Activated CD4-positive, alpha-beta T cell treated with anti-CD3 and anti-CD28 coated beads, Interleukin-2, Interleukin-6, amounts not matched to agents 100 ng/mL and 50 ng/mL, durations not matched to agents 16 hours and 8 hours (primary cell): ENCODE data around the gene SUMO4.
A peak's percentile ranks its signal among the peaks of the same experiment; 100 is the strongest.
"Not testable (repeated sequence)": the region's sequence is repeated elsewhere in the genome, so short reads cannot be mapped to it uniquely, and the experiment has no call there.

Experiments used
- DNase-seq: peaks from one replicate; pipeline ENCODE4 v3.0.0-alpha.2; 2020

Gene SUMO4

DNA sequence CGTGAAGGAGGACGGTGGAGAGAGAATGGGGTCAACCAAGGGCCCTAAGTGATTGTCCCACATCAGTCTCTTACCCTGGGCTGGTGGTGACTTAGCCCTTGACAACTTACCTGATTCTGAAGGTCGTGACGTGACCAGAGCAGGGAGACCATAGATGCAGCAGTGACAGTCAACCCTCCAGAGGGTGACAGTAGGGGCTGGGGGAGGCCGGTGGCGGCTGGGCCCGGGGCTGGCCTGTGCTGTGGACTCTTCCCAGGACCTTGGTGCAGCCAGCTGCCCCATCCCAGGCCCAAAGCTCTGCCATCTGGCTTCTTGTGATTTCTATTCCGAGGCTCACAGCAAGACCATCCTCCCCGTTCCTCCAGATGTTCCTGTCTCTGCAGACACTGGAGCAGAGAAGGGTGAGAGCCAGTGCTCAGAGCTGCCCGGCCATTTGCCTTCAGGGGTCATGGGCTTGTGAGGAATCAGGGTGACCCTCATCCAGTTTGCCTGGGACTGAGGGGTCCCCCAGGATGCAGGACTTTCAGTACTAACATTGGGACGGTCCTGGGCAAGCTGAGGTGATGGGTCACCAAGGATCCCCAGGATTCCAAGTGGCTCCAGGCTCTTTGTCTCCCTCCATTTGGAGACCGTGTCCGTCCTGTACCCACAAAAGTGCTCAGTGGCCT lies 36.0 kb downstream of the SUMO4 start:
- DNase-seq = no peak

DNA sequence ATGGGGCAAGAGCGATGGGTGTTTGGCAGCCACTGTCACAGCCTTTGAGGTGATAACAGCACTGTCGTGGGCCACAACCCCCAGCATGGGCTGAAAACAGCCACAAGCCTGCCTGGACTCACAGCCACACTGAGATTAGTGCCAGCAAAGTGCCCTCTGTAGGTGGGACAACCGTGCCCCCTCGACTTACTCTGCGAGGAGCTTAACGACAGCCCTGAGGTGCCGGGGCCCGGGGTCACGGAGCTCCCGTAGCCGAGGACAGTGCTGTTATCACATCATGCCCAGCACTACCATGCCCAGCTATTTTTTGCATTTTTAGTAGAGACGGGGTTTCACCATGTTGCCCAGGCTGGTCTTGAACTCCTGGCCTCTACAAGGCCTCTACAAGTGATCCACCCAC lies 36.6 kb downstream of the SUMO4 start:
- DNase-seq = no peak

DNA sequence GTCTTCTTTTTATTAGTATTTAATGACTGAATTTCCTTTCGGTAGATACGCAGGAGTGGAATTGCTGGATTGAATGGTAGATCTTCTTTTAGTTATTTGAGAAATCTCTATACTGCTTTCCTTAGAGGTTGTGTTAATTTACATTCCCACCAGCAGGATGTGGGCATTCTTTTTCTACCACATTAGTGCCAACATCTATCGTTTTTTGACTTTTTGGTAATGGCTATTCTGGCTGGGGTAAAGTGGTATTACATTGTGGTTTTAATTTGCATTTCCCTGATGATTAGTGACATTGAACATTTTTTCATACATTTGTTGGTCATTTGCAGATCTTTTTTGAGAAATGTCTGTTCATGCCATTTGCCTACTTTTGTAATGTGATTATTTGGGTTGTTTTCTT lies 37.1 kb downstream of the SUMO4 start:
- DNase-seq = no peak

- no peak for DNase-seq
Observed at GRCh38 chr6:149438855-149439254, 38.8 kb downstream of the SUMO4 start.

DNA sequence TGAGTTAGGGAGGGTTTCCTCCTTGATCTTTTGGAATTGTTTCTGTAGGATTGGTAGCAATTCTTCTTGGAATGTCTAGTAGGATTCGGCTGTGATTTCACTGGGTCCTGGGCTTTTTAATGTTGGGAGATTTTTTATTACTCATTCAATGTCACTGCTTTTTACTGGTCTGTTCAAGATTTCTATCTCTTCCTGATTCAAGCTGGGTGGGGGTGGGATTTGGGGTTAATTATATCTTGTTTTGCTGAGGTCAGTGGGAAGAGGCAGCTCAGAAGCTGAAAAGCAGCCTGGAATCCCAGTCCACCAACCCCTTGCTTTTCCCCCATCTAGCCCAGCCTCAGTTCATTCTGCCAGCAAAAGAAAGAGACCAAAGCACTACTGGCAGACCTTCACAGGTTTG lies 39.6 kb downstream of the SUMO4 start:
- no peak for DNase-seq

DNA sequence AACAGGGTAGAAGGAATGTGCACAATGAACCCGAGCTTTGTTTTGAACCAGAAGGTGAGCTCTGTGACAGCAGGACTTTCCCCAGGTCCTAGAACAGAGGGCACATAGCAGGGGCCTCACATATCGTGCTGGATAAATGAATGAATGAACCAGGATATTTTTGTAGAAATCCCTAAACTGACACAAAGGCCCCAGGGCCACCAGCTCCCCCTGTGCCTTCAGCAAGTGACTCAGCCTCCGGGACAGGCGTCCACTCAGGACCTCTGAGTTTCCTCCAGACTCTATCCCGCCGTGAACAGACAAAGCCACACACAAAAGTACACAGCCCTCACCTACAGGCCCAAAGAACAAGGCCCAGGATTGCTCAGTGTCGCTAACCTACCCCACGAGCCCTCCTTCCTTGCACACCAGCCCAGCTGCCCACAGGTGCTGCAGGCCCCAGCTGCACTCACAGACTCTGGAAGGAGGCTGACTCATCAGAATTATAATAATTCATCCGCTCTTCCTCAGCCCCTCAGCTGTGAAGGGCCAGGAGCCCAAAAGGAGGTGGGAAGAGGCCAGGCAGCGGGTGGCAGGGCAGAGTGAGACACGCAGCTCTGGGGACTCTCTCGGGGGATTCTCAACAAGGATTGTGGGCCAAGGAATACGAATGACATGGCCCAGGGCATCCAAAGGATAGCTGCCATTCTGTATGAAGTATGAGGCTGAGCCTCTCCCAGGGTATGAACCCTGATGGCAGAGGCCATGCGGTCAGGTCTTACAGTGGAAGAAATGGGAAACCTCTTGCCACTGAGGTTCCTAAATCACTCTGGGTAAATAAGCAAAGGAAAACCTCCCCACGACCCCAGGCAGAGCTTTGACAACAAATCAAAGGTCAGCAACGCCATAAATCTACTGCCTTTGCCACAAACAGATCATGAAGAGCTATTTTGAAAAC lies 40.9 kb downstream of the SUMO4 start:
- no peak for DNase-seq

- DNase-seq = no peak
Observed at GRCh38 chr6:149441740-149442139, 41.7 kb downstream of the SUMO4 start.

- DNase-seq = no peak
Observed at GRCh38 chr6:149443411-149444181, 43.5 kb downstream of the SUMO4 start.

- not testable (repeated sequence) for DNase-seq
Observed at GRCh38 chr6:149444360-149445094, 44.5 kb downstream of the SUMO4 start.

DNA sequence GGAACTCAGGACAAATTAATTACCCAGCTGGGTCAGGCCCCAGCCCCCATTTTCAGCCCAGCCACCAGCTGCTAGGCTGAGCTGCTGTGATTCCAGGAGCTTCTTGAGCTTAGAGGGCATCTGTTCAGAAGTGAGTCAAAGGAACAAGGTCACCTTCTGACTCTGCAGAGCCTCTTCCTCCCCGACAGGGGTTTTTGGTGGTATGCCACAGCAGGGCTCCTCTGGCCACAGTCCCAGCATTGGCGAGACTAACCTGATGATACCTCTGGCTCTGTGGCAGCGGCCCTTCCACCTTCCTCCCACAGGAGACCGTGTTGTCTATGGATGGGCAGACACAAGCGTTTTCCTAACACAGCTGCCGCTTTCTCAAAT lies 45.0 kb downstream of the SUMO4 start:
- DNase-seq = peak; percentile 52

GRCh38 chr6:149445573-149445972 lies 45.5 kb downstream of the SUMO4 start:
- no peak for DNase-seq

DNA sequence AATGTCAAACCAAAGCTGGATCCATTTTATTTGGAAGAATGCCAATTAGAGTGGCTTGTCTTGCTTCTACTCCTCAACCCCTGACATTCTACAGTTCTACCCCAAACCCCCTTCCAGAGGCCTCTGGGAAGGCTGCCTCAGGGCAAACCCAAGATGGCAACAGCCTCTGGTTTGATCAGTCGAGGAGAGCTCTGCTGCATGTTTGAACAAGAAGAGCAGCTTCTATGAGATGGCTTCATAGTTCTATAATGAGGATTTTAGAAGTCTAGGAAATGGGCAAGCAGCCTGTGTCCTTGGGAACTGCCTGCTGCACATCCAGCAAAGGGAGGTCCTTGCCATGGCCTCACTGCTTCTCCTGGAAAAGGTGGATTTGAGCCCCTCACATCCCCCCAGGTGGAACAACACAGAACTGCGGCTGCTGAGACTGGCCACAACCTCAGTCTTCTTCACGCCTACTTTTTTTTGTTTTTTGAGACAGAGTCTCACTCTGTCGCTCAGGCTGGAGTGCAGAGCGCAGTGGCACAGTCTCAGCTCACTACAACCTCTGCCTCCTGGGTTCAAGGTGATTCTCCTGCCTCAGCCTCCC lies 46.8 kb downstream of the SUMO4 start:
- no peak for DNase-seq

- DNase-seq = no peak
Observed at GRCh38 chr6:149448821-149449453, 48.9 kb downstream of the SUMO4 start.

DNA sequence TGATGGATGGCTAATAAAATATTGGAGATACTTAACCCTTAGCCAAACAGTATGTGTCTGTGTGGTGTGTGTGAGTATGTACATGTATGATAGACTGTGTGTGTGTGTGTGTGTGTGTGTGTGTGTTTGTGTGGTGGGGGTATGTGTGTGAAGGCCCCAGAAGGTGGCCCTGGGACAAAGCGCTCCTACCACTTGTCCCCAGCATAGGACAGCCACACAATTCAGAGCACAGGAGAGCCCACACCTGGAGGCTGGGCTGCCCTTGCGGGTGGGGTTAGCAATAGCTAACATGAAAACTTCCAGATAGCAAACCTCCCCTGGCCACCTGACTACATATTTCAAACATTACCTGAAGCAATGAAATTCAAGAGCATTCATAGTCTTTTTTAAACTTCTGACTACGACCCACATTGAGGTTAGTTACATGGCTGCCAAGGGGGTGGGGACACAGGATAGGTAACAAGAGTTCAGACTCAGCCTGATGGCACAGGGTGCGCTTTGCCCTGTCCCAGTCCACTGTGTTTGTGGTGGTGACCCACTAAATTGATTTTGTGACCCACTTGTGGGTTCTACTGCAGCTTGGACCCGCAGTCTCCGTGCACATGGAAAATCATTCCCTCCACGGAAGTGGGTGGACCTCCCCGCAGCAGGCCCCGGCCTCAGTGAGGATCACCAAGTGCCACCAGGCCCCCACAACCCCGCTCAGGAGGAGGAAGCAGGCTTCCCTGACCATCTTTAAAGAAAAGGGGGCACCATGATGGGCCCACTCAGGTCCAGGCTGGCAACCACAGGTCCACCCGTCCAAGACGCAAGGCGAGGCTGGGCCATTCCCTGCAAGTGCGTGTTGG lies 50.0 kb downstream of the SUMO4 start:
- no peak for DNase-seq
